Breast epithelium (tissue), 3 donors: ENCODE measurements around the gene HIGD2B.
"Not testable (repeated sequence)": the region's sequence is repeated elsewhere in the genome, so short reads cannot be mapped to it uniquely, and the experiment has no call there.

Experiments
- POLR2AphosphoS5 ChIP-seq, 3 donors: sonication (generic); formaldehyde crosslinking; IDR thresholded peaks; one replicate each; pipeline ENCODE4 v1.6.1; 2017; ENCODE audit warnings: antibody characterized with exemption in 3 of 3
- TF ChIP-seq, protein P1 (sequence below), 3 donors: fragments of 450-650 bp; IDR thresholded peaks; one replicate each; pipeline ENCODE4 v1.5.1; 2016 to 2017; ENCODE audit warnings: antibody characterized with exemption in 3 of 3, mild to moderate bottlenecking in 3 of 3, moderate library complexity in 3 of 3

DNA sequence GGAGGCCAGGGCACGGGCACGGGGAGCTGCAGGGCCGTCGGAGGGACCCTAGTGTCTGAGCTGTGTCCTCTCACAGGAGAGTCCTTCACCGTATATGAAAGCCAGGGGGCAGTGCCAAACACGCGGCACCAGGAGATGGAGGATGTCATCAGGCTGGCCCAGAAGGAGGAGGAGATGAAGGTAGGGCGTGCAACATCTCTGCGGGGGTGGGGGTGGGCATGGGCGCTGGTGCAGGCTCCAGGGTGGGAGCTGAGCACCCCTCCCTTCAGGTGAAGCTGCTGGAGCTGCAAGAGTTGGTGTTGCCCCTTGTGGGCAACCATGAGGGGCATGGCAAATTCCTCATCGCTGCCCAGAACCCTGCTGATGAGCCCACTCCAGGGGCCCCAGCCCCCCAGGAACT, 20.3 kb downstream of the HIGD2B start:
- TF ChIP-seq, protein P1, sequence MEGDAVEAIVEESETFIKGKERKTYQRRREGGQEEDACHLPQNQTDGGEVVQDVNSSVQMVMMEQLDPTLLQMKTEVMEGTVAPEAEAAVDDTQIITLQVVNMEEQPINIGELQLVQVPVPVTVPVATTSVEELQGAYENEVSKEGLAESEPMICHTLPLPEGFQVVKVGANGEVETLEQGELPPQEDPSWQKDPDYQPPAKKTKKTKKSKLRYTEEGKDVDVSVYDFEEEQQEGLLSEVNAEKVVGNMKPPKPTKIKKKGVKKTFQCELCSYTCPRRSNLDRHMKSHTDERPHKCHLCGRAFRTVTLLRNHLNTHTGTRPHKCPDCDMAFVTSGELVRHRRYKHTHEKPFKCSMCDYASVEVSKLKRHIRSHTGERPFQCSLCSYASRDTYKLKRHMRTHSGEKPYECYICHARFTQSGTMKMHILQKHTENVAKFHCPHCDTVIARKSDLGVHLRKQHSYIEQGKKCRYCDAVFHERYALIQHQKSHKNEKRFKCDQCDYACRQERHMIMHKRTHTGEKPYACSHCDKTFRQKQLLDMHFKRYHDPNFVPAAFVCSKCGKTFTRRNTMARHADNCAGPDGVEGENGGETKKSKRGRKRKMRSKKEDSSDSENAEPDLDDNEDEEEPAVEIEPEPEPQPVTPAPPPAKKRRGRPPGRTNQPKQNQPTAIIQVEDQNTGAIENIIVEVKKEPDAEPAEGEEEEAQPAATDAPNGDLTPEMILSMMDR (IDR thresholded peaks at IDR 0.05), result not testable (repeated sequence)
- TF ChIP-seq POLR2AphosphoS5 (IDR thresholded peaks at IDR 0.05), result not testable (repeated sequence)
